ENCODE results near the gene CRB3.

- TF ChIP-seq CTCF (IDR thresholded peaks at IDR 0.05) (no peak), POLR2A (IDR thresholded peaks at IDR 0.05) (no peak)
These were observed 17.6 kb upstream of the CRB3 start for GRCh38 chr19:6446452-6446851.

Data from lower leg skin (tissue), 3 donors.